Immature natural killer cell (primary cell): ENCODE measurements around the gene MPV17. TPM values are rescaled to one million over a fixed set of nuclear protein-coding genes. Genes with fewer than 3 reads are reported as not detected.
A peak's percentile ranks its signal among the peaks of the same experiment; 100 is the strongest.

Experiments
- DNase-seq, 3 donors: peaks; one replicate each; pipeline ENCODE4 v3.0.0; 2022; ENCODE audit warnings: mixed read lengths in 1 of 3
- H3K27ac Mint-ChIP-seq, 6 donors: one replicate each; pipeline ENCODE4 v1.8.0; 2020; ENCODE audit warnings: mixed read lengths in 6 of 6, mild to moderate bottlenecking in 5 of 6, inconsistent platforms in 4 of 6, moderate library complexity in 3 of 6
- H3K27me3 Mint-ChIP-seq, 3 donors: one replicate each; pipeline ENCODE4 v1.8.0; 2020 to 2021; ENCODE audit warnings: low read depth in 3 of 3, mild to moderate bottlenecking in 3 of 3, mixed read lengths in 3 of 3, moderate library complexity in 3 of 3, inconsistent platforms in 1 of 3
- H3K36me3 Mint-ChIP-seq, 3 donors: one replicate each; pipeline ENCODE4 v1.8.0; 2020; ENCODE audit warnings: mixed read lengths in 3 of 3, inconsistent platforms in 2 of 3, mild to moderate bottlenecking in 2 of 3
- H3K4me1 Mint-ChIP-seq, 2 donors: one replicate each; pipeline ENCODE4 v1.8.0; 2020; ENCODE audit warnings: inconsistent platforms in 2 of 2, mild to moderate bottlenecking in 2 of 2, mixed read lengths in 2 of 2, moderate library complexity in 1 of 2
- H3K4me3 Mint-ChIP-seq, 5 donors: one replicate each; pipeline ENCODE4 v1.8.0; 2020; ENCODE audit warnings: mild to moderate bottlenecking in 5 of 5, mixed read lengths in 5 of 5, inconsistent platforms in 3 of 5, moderate library complexity in 3 of 5
- H3K9me3 Mint-ChIP-seq, 6 donors: one replicate each; pipeline ENCODE4 v1.8.0; 2020; ENCODE audit warnings: mild to moderate bottlenecking in 6 of 6, mixed read lengths in 6 of 6, inconsistent platforms in 4 of 6, moderate library complexity in 3 of 6
- polyA plus RNA-seq, 3 donors: library from polyadenylated mRNA; unstranded; fragments of 300-500 nt; fragmentation: Illumina TruSeq; gene quantifications; one replicate each; pipeline ENCODE4 v1.2.3, GENCODE V29; 2021

Gene MPV17
- polyA plus RNA-seq, 3 donors from 2014 or later, result 101 to 276 (median 130) TPM

GRCh38 chr2:27314709-27315108 lies 8.2 kb downstream of the MPV17 start:
- Mint-ChIP-seq H3K27me3 (peaks cover 0 to 1% (median 0%) of the 10 kb centered on the region in 3 donors), H3K36me3 (peaks cover 6 to 11% (median 7%) of the 10 kb centered on the region in 3 donors), H3K9me3 (no peaks in the 10 kb centered on the region), H3K4me3 (no peak overlapping the region), H3K27ac (peak overlapping the region in 1 of 6 donors; percentile 31), H3K4me1 (peaks cover 0 to 4% of the 10 kb centered on the region in 2 donors)
- DNase-seq, result no peak

GRCh38 chr2:27313882-27314645 lies 8.8 kb downstream of the MPV17 start:
- Mint-ChIP-seq H3K4me1 (peaks cover 0 to 4% of the 10 kb centered on the region in 2 donors), H3K9me3 (no peaks in the 10 kb centered on the region), H3K36me3 (peaks cover 11 to 16% (median 12%) of the 10 kb centered on the region in 3 donors), H3K27me3 (peaks cover 0 to 1% (median 0%) of the 10 kb centered on the region in 3 donors), H3K4me3 (no peak overlapping the region), H3K27ac (no peak overlapping the region)
- no peak for DNase-seq

GRCh38 chr2:27312152-27312551 lies 10.7 kb downstream of the MPV17 start:
- Mint-ChIP-seq H3K27me3 (peaks cover 0 to 5% (median 3%) of the 10 kb centered on the region in 3 donors), H3K27ac (no peak overlapping the region), H3K4me1 (peaks cover 0 to 5% of the 10 kb centered on the region in 2 donors), H3K9me3 (no peaks in the 10 kb centered on the region), H3K4me3 (no peak overlapping the region), H3K36me3 (peaks cover 12 to 15% (median 15%) of the 10 kb centered on the region in 3 donors)
- DNase-seq, result no peak

DNA sequence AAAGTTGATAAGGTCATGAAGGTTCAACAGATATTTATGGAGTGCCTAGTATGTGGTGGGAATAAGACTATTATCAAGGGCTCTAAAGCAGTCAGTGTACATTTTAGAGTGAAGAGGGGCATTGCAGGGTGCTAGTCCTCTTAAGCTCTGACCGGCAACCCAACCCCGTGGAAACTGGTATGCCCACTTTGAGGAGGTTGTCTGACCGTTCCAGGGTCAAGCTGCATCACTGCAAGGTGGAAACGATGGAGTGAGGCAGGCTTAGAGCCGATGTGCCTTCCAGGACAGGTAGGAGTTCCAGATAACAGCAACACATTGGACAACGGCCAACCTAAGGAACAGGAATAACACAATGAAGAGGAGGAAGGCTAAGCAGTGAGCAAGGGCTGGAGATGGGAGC lies 13.2 kb downstream of the MPV17 start:
- no peaks in the 10 kb centered on the region for H3K9me3 Mint-ChIP-seq
- H3K27me3 Mint-ChIP-seq, result peaks cover 3 to 11% (median 7%) of the 10 kb centered on the region in 3 donors
- no peak overlapping the region for H3K27ac Mint-ChIP-seq
- peaks cover 12 to 15% (median 15%) of the 10 kb centered on the region in 3 donors for H3K36me3 Mint-ChIP-seq
- peaks cover 0 to 7% of the 10 kb centered on the region in 2 donors for H3K4me1 Mint-ChIP-seq
- no peak for DNase-seq
- no peak overlapping the region for H3K4me3 Mint-ChIP-seq

- H3K4me3 Mint-ChIP-seq, result peak within 1 kb of the TSS in 2 of 5 donors; percentile 25 to 63
- H3K9me3 Mint-ChIP-seq, result no peaks in the 10 kb centered on the region
- H3K27ac Mint-ChIP-seq, result no peak within 1 kb of the TSS
- H3K27me3 Mint-ChIP-seq, result peaks cover 3 to 12% (median 11%) of the 10 kb centered on the region in 3 donors
- peaks cover 0 to 6% of the 10 kb centered on the region in 2 donors for H3K4me1 Mint-ChIP-seq
- DNase-seq, result no peak
- peaks cover 12 to 15% (median 15%) of the 10 kb centered on the region in 3 donors for H3K36me3 Mint-ChIP-seq
Measured at GRCh38 chr2:27308359-27308881, 14.5 kb downstream of the MPV17 start, which contains the start of gene UCN. Gene UCN, minus strand, starts transcription at chr2:27308445. Its CDS starts 550 bp downstream, at chr2:27307895.

GRCh38 chr2:27307545-27308358 lies 15.1 kb downstream of the MPV17 start:
- Mint-ChIP-seq H3K36me3 (peaks cover 12 to 15% (median 15%) of the 10 kb centered on the region in 3 donors), H3K27ac (no peak overlapping the region), H3K4me3 (no peak overlapping the region), H3K9me3 (no peaks in the 10 kb centered on the region), H3K4me1 (peaks cover 0 to 8% of the 10 kb centered on the region in 2 donors), H3K27me3 (peaks cover 3 to 12% (median 11%) of the 10 kb centered on the region in 3 donors)
- no peak for DNase-seq

GRCh38 chr2:27307287-27307544 lies 15.7 kb downstream of the MPV17 start:
- peaks cover 3 to 12% (median 11%) of the 10 kb centered on the region in 3 donors for H3K27me3 Mint-ChIP-seq
- H3K4me1 Mint-ChIP-seq, result peaks cover 0 to 9% of the 10 kb centered on the region in 2 donors
- H3K27ac Mint-ChIP-seq, result no peak overlapping the region
- H3K9me3 Mint-ChIP-seq, result no peaks in the 10 kb centered on the region
- no peak for DNase-seq
- H3K36me3 Mint-ChIP-seq, result peaks cover 12 to 15% (median 15%) of the 10 kb centered on the region in 3 donors
- H3K4me3 Mint-ChIP-seq, result peak overlapping the region in 2 of 5 donors; percentile 25 to 63

DNA sequence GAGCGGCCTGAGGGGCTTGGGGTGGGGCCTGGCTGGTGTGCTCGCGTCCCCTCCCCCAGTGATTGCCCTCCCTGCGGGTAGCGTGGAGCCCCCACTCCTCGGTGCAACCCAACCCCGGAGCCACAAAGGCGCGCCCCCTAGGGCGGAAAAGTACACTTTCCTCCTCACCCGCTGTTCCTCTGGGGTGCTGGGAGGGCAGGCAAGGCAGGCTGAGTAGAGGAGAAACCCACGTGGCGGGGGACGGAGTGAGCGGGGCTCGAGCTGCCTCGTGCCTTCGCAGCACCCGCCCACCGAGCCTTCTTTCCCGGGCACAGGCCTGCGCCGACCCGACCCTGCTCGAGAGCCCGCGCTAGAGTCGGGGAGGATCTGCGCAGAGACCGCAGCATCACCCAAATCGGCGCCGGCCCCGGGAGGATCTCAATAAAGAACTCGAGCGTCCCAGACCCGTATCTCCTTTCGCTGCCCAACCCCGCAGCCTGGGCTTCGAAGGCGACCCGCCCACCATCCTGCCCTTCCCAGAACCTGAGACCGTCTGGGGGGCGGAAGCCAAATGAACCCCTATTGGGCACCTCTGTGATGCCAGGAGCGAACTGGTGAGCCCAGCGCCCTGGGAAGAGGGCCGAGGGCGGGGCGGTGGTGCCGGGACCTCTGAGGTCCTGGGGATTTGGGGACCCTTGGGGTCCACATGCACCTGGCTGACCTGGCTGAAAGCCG lies 16.2 kb downstream of the MPV17 start:
- Mint-ChIP-seq H3K9me3 (no peaks in the 10 kb centered on the region), H3K36me3 (peaks cover 12 to 15% (median 15%) of the 10 kb centered on the region in 3 donors), H3K4me3 (peak overlapping the region; percentile 55 to 69 (median 65)), H3K27me3 (peaks cover 3 to 11% (median 11%) of the 10 kb centered on the region in 3 donors), H3K27ac (no peak overlapping the region), H3K4me1 (peaks cover 0 to 9% of the 10 kb centered on the region in 2 donors)
- peak in 2 of 3 donors; percentile 21 to 22 for DNase-seq

DNA sequence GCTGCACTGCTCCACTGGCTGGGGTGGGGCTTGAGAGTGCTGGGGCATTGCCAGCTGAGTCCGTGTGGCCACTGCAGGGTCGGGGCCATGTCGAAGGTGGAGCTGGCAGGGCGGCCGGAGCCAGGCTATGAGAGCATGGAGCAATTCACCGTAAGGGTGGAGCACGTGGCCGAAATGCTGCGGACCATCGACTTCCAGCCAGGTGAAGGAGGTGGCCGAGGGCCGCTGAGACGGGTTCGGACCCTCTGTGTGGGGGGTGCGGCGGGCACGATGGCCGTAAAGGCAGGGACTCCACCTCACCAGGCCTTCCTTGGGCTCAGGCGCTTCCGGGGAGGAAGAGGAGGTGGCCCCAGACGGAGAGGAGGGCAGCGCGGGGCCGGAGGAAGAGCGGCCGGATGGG lies 16.8 kb downstream of the MPV17 start:
- H3K27ac Mint-ChIP-seq, result no peak overlapping the region
- peaks cover 8 to 15% (median 11%) of the 10 kb centered on the region in 3 donors for H3K36me3 Mint-ChIP-seq
- DNase-seq, result no peak
- H3K9me3 Mint-ChIP-seq, result no peaks in the 10 kb centered on the region
- H3K4me3 Mint-ChIP-seq, result peak overlapping the region; percentile 18 to 69 (median 65)
- H3K27me3 Mint-ChIP-seq, result peaks cover 3 to 12% (median 11%) of the 10 kb centered on the region in 3 donors
- H3K4me1 Mint-ChIP-seq, result peaks cover 0 to 7% of the 10 kb centered on the region in 2 donors

- Mint-ChIP-seq H3K27me3 (peaks cover 3 to 12% (median 11%) of the 10 kb centered on the region in 3 donors), H3K36me3 (peaks cover 8 to 14% (median 11%) of the 10 kb centered on the region in 3 donors), H3K27ac (no peak overlapping the region), H3K9me3 (no peaks in the 10 kb centered on the region), H3K4me3 (peak overlapping the region in 4 of 5 donors; percentile 12 to 44 (median 31)), H3K4me1 (peaks cover 0 to 7% of the 10 kb centered on the region in 2 donors)
- DNase-seq, result no peak
Measured at GRCh38 chr2:27305516-27305915, 17.4 kb downstream of the MPV17 start.

- peak overlapping the region in 3 of 5 donors; percentile 14 to 40 (median 24) for H3K4me3 Mint-ChIP-seq
- H3K27ac Mint-ChIP-seq, result no peak overlapping the region
- peaks cover 5 to 8% (median 8%) of the 10 kb centered on the region in 3 donors for H3K36me3 Mint-ChIP-seq
- peaks cover 3 to 12% (median 11%) of the 10 kb centered on the region in 3 donors for H3K27me3 Mint-ChIP-seq
- no peaks in the 10 kb centered on the region for H3K9me3 Mint-ChIP-seq
- peaks cover 0 to 7% of the 10 kb centered on the region in 2 donors for H3K4me1 Mint-ChIP-seq
- DNase-seq, result no peak
Measured at GRCh38 chr2:27304488-27305240, 18.2 kb downstream of the MPV17 start.

GRCh38 chr2:27303093-27304025 lies 19.5 kb downstream of the MPV17 start:
- Mint-ChIP-seq H3K4me1 (peaks cover 0 to 7% of the 10 kb centered on the region in 2 donors), H3K9me3 (no peaks in the 10 kb centered on the region), H3K4me3 (peak overlapping the region; percentile 40 to 75 (median 68)), H3K27ac (no peak overlapping the region), H3K36me3 (no peaks in the 10 kb centered on the region), H3K27me3 (peaks cover 0 to 14% (median 9%) of the 10 kb centered on the region in 3 donors)
- DNase-seq, result peak; percentile 40 to 52 (median 50)
